ENCODE data around the gene TOP3B.
"Not testable (repeated sequence)": the region's sequence is repeated elsewhere in the genome, so short reads cannot be mapped to it uniquely, and the experiment has no call there.

TOP3B gene

DNA sequence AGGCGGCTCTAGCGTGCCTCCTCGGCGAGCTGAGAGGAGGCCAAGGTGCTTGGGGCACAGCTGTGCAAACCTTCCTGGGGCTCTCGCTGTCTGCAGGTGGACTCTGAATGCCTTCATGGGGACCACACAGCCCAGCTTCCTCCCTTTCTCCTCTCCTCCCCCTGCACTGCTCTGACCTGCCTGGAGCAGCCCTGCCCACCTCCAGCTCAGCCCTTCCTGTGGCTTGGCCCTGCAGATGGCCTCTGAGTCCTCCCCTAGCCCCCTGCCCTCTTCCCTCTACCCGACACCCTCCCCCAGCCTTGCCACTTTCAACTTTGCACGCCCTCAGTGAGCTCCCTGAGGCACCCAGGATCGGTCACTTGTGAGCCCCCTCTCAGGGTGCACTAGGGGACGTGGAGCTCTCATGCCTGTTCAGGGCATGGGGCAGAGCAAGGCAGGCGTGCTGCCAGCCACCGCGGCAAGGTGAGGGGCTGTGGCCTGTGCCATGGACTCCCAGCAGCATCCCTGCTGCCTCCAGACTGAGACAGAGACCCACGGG is 61.3 kb downstream of the TOP3B start:
- DNase-seq: peak in 1 of 3 experiments; percentile 3

DNA sequence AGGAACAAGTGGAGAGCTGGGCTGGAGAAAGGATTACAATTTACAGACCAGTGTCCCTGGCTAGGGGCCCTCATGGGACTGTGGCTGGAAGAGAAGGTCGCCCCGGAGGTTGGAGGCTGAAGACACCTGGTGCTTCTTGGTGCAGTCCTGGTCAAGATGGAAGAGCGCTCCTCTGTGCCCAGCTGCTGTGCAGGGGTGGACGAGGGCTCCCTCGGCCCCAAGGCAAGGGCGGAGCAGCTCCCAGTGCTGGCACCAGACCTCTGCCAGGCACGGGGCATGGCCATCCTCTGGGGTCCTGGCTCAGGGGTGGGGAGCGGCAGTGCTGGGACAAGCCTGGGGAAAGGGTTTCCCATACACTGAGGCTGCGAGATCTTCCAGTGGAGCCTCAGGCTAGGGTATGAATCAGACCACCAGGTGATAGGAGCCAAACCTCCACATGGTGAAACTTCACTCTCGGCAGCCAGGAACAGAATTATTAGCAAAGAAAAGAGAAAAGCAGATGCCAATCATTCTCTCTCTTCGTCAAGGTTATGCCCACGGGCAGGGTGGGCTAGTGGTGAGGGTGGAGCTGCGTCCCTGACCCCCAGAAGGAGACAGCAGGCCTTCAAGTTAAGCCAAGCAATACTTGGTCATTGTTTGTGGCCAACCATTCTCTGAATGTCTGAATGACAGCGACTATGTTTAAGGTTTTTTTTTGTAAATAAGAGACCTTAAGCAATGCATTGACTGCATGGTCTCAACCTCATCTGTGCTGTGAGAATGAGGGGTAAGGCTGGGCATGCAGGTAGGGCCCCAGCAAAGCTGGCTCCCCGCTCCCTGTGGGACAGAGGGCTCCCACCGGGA is 62.0 kb downstream of the TOP3B start:
- no peak for DNase-seq

DNA sequence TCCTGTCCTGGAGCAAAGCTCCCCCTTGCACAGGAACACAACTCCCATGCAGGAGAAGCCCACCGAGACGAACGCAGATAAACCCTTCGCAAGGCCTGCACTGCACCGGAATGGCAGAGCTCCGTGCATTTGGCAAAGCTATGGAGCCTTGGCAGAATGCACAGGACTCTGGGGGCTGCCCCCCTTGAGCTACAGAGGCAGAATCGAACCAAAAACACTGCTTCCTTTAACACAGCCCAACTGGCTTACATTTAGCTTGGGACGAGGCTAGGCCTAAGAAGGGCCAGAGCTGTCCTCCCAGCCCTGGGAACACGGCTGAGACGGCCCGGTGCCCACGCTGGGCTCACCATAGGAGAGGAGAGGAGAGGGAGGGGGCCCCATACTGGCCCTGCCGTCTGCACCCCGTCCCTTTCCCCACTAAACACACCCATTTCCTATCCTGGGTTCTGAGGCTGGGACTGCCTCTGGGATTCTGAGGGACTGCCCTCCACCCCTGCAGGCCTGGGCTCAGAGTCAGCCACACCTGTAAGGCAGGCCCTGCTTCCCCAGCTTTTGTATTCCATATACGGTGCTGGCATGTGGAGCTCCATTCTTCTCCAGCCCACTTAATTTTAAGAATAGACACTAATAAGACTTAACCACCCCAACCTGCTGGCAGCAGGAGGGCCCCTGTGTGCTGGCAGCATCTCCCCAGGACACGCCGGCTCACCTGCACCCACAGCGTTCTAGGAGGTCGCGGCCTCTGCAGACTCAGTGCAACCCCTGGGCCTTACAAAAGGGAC is 62.9 kb downstream of the TOP3B start:
- peak in 1 of 3 experiments; percentile 3 for DNase-seq

DNA sequence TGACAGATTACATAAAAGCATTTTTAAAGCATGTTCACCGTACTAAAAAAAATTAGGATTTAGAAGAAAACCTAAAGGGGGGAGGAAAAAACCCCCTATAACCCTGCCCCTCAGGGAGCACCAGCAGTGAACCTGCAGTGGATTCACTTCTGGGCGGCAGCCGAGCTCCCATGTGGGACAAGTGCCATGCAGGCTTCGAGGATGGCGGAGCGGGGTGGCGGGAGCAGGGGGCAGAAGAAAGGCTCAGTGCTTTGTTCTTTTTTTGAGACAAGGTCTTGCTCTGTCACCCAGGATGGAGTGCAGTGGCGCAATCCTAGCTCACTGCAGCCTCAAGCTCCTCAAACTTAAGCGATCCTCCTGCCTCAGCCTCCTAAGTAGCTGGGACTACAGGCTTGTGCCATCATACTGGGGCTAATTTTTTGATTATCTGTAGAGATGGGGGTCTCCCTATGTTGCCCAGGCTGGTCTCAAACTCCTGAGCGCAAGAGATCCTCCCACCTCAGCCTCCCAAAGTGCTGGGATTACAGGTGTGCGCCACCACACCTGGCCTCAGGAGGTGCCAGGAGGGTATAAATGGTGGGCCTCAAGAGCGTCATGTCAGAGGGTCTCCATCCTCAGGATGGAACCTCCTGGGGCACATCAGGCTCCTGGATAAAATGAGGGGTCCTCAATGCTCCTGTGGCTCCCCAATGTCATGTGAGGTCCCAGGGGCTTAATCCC is 64.0 kb downstream of the TOP3B start:
- no peak for DNase-seq

DNA sequence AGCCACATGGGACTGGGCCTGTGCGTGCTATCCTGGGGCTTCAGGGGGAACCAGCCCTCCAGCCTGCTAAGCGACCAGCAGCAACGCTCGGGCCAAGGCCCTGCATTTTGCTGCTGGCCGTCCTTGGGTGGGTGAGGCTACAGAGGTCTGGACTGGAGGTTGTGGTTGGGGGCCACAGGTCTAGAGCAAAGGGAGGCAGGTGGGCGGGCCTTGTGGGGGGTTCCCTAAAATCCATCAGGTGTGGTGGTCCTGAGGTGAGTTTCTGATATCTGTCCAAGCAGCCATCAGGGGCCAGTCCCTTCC is 64.7 kb downstream of the TOP3B start:
- no peak for DNase-seq

DNA sequence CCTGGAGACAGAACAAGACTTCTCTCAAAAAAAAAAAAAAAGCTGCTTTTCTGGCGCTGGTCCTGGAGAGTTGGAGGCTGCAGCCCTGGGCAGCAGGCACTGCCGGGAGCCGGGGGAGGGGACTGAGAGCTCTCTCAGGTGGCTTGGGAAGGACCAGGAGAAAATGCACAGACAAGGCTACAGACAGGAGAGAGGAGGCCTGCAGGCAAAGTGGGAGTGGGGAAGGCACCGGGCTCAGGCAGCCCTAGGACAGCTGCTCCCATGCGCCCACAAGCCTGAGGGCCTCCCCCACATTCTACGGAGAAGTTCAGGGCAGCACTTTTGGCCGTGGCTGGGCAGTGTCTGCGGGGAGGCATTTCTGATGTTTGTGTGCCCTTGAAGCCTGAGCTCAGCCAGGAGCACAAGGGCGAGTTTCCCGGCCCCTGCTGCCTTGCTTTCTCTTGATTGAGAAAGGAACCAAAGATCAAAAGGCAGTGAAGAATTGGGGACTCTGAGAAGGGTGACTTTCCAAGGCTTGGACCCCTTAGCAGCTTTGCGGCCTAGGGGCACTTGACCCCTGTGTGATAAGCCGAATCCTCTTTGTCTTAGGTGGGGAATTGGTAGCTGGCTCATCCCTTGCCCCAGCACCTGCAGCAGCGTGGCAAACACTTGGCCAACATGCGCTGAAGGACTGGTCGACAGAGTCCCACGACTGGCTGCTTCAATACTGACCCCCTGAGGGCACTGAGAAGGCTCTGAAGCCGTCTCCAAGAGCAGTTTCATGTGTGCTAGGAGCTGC is 65.2 kb downstream of the TOP3B start:
- no peak for DNase-seq

DNA sequence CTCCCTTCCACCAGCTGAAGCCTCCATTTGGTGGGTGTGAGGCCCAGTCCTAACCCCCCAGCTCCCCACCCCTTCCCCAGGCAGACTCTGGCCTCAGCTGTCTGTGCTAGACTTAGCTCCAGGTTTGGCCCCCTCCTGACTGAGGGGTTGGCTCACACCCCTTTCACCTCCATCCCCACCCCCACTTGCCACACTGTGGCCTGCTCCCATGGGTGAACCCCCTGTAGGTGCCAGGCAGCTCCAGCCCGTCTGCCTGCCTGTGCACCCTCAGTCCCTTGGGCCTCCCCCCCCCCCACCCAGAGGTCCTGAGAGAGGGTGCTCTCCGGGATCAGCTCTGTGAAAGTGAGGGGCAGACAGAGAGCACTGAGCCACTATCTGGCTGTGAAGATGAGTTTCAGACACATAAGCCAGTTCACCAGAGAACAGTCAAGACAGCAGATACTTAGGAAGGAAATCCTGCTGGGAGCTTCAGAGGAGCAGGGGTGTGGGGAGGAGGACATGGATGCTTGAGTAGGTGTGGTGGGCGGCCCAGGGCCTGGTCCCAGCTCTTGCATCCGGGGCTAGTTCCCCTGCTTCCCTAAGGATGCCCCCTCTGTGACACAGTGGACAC is 66.2 kb downstream of the TOP3B start:
- no peak for DNase-seq

DNA sequence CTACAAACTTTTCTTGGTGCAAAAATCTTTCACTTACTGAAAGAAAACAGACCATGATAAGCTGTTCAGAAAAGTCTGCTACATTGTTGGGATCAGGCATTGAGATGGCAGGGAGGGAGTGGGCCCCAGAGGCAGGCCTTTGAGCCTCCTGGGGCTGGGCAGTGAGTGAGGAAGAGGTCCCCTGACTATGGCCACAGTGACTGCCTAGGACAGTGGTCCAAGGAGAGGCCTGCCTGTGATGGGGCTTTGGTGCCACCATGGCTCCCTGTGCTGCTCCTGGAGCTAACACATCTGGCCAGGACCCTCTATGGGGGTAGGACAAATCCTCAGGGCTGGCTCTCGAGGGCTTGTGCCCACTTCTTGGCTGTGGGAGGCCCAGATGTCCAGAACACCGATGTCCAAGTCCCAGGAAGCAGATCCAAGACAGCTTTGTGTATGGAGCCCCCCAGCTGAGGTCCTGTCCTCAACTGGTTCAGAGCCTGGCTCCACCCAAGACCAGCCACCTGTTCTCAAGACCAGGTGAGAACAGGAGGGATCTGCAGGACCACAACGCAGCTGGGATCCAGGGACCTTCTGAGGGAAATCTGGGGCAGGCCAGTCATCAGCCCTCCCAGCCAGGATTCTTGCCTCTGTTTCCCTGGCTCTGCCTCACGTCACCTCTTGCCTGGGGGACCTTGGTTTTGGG is 66.8 kb downstream of the TOP3B start:
- DNase-seq: no peak

DNA sequence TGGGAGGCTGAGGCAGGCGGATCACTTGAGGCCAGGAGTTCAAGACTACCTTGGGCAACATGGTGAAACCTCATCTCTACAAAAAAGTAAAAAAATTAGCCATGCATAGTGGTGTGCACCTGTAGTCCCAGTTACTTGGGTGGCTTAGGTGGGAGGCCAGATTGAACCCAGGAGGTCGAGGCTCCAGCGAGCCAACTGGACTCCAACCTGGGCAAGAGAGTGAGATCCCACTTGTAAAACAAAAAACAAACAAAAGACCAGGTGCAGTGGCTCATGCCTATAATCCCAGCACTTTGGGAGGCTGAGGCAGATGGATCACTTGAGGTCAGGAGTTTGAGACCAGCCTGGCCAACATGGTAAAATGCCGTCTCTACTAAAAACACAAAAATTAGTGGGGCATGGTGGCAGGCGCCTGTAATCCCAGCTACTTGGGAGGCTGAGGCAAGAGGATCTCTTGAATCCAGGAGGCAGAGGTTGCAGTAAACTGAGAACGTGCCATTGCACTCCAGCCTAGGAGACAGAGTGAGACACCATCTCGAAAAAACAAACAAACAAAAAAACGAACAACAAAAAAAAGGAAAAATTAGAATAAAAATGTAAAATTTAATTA is 68.4 kb downstream of the TOP3B start:
- DNase-seq: not testable (repeated sequence)

DNA sequence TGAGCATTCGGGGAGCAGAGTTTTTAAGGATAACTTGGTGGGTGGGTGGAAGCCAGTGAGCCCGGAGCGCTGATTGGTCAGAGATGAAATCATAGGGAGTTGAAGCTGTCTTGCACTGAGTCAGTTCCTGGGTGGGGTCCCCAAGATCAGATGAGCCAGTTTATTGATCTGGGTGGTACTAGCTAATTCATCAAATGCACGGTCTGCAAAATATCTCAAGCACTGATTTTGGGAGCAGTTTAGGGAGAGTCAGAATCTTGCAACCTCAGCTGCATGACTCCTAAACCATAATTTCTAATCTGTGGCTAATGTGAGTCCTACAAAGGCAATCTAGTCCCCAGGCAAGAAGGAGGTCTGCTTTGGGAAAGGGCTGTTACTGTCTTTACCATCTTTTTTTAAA is 72.2 kb downstream of the TOP3B start:
- not testable (repeated sequence) for DNase-seq

DNA sequence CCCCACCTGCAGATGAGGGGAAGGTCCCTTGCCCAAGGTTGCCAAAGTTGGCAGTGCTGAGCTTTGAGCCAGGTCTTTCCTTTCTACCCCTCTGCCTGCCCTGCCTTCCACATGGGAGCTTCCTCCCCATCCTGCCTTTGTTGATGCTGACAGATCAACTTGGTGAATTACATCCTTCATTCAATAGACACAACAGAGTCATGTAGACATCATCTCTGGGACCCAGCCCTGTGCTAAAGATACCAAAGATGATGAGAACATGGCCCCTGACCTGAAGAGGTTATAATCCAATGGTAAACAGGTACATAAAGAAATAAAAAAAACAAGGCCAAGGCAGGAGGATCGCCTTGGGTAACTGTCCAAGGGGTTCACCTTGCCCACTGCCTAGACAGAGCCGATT is 72.7 kb downstream of the TOP3B start:
- DNase-seq: no peak

DNA sequence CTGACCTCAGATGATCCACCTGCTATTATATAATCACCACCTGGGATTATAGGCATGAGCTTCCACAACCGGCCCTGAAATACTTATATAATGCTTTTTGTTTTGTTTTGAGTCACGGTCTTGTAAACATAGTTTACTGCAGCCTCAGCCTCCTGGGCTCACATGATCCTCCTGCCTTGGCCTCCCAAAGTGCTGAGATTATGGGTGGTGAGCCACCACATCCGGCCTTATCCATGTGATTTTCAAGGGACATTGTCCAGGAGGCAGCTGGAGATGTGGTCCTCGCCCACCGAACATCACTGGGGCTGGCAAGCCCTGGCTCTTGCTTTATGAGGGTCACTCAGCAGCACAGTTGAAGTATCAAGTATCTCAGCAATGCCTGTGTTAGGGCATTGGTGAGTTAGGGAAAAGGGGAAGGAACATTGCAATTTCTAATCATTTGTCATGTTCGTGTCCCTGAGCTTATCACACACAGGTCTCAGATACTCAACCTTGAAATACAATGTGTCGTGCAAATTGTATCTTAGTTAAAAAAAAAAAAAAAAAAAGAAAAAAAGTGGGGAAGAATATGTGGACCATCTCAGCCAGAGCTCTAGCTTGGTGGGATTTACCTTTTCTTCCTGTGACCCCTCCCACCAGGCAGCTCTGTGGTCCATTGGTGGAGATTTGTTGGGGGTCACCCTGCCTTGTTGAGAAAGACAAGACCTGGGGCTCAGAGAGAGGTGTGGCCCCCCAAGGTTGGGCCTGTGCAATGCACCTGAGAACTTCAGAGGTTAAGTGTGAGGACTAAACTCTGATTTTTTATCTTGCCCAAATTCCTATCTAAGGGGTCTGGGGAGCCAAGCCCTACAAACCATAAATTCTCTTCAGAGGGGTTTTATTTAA is 74.7 kb downstream of the TOP3B start:
- DNase-seq: no peak

Data from NCI-H1417 (cell line).